T47D (cell line): ENCODE measurements around the gene POP4.
"Not testable (repeated sequence)": the region's sequence is repeated elsewhere in the genome, so short reads cannot be mapped to it uniquely, and the experiment has no call there.

Experiments used
- DNase-seq, 2 experiments: peaks; one replicate each; pipeline versions ENCODE4 v3.0.0 to v3.0.0-alpha.2; 2011 to 2012; ENCODE audit warnings: low read depth in 1 of 2, low spot score in 1 of 2
- JUND ChIP-seq: IDR thresholded peaks from 2 replicates; pipeline ENCODE4 v1.6.1; 2012; ENCODE audit warnings: low read depth
- in situ Hi-C: cut with HindIII; loops from 2 replicates; pipeline ENCODE4 v1.10.0; 2016; ENCODE audit warnings: low sequenced_read_pairs, low pct_unique_long_range_greater_than_20kb

Gene POP4

DNA sequence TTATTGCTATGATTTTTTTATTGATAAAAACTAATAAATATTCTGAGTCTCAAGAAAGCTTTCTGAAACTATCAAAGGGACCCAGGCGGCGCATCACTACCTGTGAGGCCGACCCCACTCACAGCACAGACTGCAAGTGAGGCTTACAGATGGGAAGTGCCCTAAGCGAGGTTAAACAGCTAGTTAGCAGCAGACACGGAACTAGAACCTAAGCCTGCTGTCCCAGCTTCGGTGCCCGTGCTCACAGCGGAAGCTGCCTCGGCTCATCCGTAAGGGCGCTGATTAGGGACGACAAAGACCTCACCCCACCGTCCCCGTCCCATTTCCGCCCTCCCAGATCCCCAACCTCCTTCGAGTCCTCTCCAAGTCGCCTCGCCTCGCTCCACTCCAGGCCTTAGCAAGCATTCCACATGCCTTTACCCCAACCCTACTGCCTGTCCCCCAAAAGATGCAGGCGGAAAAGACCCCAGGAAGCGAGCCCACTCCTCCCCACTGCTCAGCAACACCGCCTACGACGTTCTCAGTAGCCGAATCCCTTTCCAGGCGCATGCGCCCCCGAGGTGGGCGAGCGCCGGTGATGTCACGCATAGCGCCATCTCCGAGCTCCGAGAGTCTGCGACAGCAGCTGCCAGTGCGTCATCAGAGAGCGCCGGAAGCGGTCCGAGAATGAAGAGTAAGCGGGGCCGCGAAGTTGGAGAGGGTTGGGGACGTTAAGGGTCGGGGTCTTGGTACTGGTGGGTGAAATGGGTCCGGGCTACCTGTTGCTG lies at the start of gene POP4:
Gene POP4 (plus strand): TSS at position 631 of the 767 bp plus-strand sequence. CDS start 36 bp downstream, at position 667.
- DNase-seq: peak; percentile 83 to 93
- in situ Hi-C loops: no loop called here
- TF ChIP-seq JUND: no peak

DNA sequence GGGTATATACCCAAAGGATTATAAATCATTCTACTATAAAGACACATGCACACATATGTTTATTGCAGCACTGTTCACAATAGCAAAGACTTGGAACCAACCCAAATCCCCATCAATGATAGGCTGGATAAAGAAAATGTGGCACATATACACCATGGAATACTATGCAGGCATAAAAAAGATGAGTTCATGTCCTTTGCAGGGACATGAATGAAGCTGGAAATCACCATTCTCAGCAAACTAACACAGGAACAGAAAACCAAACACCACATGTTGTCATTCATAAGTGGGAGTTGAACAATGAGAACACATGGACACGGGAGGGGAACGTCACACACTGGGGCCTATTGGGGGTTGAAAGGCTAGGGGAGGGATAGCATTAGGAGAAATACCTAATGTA lies 47.0 kb upstream of the POP4 start:
- DNase-seq, in situ Hi-C loops: not testable (repeated sequence)

GRCh38 chr19:29559743-29560142 lies 46.3 kb upstream of the POP4 start:
- no peak for TF ChIP-seq JUND
- DNase-seq: no peak
- in situ Hi-C loops: no loop called here

DNA sequence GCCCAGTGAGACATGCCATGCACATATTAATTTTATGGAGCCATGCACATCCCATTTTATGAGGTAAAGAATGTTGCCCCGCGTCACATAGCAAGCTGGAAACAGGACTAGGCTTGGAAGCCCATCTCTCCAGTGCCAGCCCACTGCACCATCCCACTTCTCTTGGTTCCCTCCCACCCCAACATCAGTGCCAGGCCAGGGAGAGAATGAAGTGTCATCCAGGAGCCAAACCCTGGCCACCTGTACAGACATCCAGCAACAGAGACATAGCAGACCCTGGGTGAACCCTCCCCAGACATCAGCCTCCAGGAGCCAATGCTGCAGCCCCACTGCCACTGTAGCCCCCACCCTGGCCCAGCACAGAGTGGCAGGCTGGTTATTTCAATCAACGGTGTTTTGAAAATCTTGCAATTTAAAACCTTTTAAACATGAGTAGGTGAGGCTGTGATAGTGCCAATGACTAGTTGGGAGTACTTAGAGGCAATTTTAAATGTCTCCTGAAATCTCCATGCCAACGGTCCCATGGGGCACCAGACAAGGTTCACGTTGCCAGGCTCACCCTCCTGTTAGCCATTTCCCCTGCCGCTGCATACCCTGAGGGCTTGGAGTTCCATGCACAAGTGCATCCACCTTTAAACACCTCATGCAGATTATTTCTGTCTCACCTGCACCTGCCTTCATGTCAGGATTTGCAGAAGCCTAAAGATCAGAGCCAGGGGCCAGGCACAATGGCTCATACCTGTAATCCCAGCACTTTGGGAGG lies 45.6 kb upstream of the POP4 start:
- no peak for TF ChIP-seq JUND
- DNase-seq: no peak
- in situ Hi-C loops: no loop called here

- no peak for TF ChIP-seq JUND
- in situ Hi-C loops: no loop called here
These were observed 44.5 kb upstream of the POP4 start for GRCh38 chr19:29561601-29562000.

GRCh38 chr19:29562299-29563297 lies 43.5 kb upstream of the POP4 start:
- no peak for DNase-seq
- TF ChIP-seq JUND: no peak
- in situ Hi-C loops: no loop called here

More at GRCh38 chr19:29561601-29562000, 44.5 kb upstream of the POP4 start:
- no peak for DNase-seq

DNA sequence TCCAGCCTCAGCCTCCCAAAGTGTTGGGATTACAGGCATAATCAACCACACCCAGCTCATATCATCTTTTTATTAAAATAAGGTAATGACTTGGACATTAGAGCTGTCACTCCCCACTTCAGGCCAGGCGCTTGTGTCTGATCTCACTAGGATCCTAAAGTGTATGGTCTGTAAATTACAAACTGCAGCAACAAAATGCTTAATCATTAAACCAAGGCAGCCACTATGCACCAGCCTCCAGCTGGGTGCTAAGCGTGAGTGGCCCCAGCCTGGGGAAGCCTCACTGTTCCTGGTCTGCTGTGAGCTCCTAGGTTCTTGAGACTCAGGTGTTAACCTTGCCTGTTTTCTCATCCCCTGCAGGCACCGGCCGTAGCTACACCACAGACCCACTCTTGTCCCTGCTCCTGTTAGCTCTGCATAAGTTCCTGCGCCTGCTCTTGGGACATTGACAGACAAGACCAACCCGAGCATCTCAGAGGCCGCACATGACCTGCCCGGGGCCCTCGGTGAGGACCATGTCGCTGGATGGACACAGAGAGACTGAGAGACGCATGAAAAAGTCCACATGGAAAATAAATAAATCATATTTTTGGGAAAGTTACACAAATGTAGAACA lies 42.5 kb upstream of the POP4 start:
- in situ Hi-C loops: no loop called here
- DNase-seq: no peak
- TF ChIP-seq JUND: no peak

- no peak for DNase-seq
- TF ChIP-seq JUND: no peak
- in situ Hi-C loops: no loop called here
These were observed 41.5 kb upstream of the POP4 start for GRCh38 chr19:29564574-29565005.

DNA sequence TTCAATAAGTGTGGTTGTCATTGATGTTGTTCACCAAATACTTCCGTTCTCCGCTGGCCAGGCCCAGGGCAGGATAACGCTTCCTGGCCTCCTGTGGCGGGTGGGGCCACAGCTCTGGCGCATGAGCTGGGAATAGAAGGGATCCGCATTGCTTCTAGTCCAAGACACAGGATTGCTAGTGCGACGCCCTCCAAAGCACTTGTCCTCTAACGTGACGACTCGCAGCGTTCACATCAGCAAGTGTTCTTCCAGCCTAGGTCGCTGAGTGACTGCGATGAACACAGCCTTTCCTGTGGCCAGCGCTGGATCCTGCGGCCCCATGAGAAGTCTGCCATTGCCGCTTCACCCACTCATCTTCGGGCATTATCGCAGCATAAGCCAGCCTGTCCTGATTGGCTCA lies 40.9 kb upstream of the POP4 start:
- in situ Hi-C loops: no loop called here
- DNase-seq: no peak
- no peak for TF ChIP-seq JUND

DNA sequence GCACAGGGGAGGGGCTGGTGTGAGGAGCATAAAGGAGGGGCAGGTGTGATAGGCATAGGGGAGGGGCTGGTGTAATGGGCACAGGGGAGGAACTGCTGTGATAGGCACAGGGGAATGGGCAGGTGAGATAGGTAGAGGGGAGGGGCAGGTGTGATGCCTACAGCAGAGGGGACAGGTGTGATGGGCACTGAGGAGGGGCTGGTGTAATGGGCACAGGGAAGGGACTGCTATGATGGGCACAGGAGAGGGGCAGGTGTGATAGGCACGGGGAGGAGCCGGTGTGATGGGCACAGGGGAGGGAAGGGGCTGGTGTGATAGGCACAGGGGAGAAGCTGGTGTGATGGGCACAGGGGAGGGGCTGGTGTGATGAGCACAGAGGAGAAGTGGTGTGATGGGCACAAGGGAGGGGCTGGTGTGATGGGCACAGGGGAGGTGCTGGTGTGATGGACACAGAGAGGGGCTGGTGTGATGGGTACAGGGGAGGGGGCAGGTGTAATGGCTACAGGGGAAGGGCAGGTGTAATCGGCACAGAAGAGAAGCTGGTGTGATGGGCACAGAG lies 39.5 kb upstream of the POP4 start:
- in situ Hi-C loops: no loop called here
- TF ChIP-seq JUND: no peak
- DNase-seq: no peak

GRCh38 chr19:29567366-29567915 lies 38.6 kb upstream of the POP4 start:
- no peak for TF ChIP-seq JUND
- DNase-seq: no peak
- in situ Hi-C loops: no loop called here
